Smooth muscle cell (in vitro differentiated cells): ENCODE data around the gene SYTL1. TPM values are rescaled to one million over a fixed set of nuclear protein-coding genes. Genes with fewer than 3 reads are reported as not detected.

ENCODE experiments used
- DNase-seq: peaks from one replicate; lab custom pipeline; 2025; ENCODE audit not compliant: unreplicated experiment; lab: John Stamatoyannopoulos, UW
- H2AFZ ChIP-seq: fragments of 200-600 bp; sonication (generic); 2 replicates; pipeline ENCODE4 v1.6.0; 2016; ENCODE audit warnings: antibody characterized with exemption, low read depth, mild to moderate bottlenecking
- H3F3A ChIP-seq: fragments of 200-600 bp; sonication (generic); 2 replicates; pipeline ENCODE4 v1.6.0; 2017; ENCODE audit warnings: antibody characterized with exemption, low read depth
- H3K27ac ChIP-seq: fragments of 200-600 bp; sonication (generic); 2 replicates; pipeline ENCODE4 v1.5.1; 2016; ENCODE audit warnings: low read depth, mild to moderate bottlenecking
- H3K27me3 ChIP-seq: fragments of 200-600 bp; sonication (generic); 2 replicates; pipeline ENCODE4 v1.6.1; 2016; ENCODE audit warnings: low read depth, mild to moderate bottlenecking
- H3K36me3 ChIP-seq: fragments of 200-600 bp; sonication (generic); 2 replicates; pipeline ENCODE4 v1.5.1; 2016; ENCODE audit warnings: low read depth
- H3K4me1 ChIP-seq: fragments of 200-600 bp; sonication (generic); 2 replicates; pipeline ENCODE4 v1.5.1; 2016; ENCODE audit warnings: low read depth
- H3K4me2 ChIP-seq: fragments of 200-600 bp; sonication (generic); 2 replicates; pipeline ENCODE4 v1.6.0; 2016; ENCODE audit warnings: mild to moderate bottlenecking
- H3K4me3 ChIP-seq: fragments of 200-600 bp; sonication (generic); 2 replicates; pipeline ENCODE4 v1.5.1; 2016; ENCODE audit warnings: mild to moderate bottlenecking
- H3K79me2 ChIP-seq: fragments of 200-600 bp; sonication (generic); 2 replicates; pipeline ENCODE4 v1.6.0; 2016; ENCODE audit warnings: low read depth, mild to moderate bottlenecking
- H3K9ac ChIP-seq: fragments of 200-600 bp; sonication (generic); 2 replicates; pipeline ENCODE4 v1.6.0; 2016; ENCODE audit warnings: low read depth
- H3K9me3 ChIP-seq: fragments of 200-600 bp; sonication (generic); replicated peaks from 2 replicates; pipeline ENCODE4 v1.5.1; 2016; ENCODE audit warnings: low read depth
- H4K20me1 ChIP-seq: fragments of 200-600 bp; sonication (generic); 2 replicates; pipeline ENCODE4 v1.6.0; 2016; ENCODE audit warnings: low read depth
- WGBS: methylation state at CpG from one replicate; pipeline ENCODE4 v1.1.7; 2016; ENCODE audit warnings: low lambda C conversion rate; 5-methylcytosine and 5-hydroxymethylcytosine counted together
- polyA plus RNA-seq: library from polyadenylated mRNA; unstranded; fragments of >200 nt; fragmentation: Nextera tagmentation; extraction: Ambion mirVana; gene quantifications from 2 replicates; pipeline ENCODE4 v1.2.1, GENCODE V29; 2016
- total RNA-seq: library from RNA; depleted of rRNA; stranded (reverse); fragments of >200 nt; gene quantifications from 2 replicates; pipeline ENCODE4 v1.2.3, GENCODE V29; 2014
- TF ChIP-seq, protein P1 (sequence below): fragments of 200-600 bp; sonication (generic); IDR thresholded peaks from 2 replicates; pipeline ENCODE4 v1.5.1; 2017; ENCODE audit warnings: borderline replicate concordance, mild to moderate bottlenecking, antibody characterized with exemption; ENCODE audit not compliant: insufficient read depth, poor library complexity, severe bottlenecking

Gene SYTL1
- total and polyA plus RNA-seq, 2 experiments from 2014 or later: 14.2 to 16.5 TPM

DNA sequence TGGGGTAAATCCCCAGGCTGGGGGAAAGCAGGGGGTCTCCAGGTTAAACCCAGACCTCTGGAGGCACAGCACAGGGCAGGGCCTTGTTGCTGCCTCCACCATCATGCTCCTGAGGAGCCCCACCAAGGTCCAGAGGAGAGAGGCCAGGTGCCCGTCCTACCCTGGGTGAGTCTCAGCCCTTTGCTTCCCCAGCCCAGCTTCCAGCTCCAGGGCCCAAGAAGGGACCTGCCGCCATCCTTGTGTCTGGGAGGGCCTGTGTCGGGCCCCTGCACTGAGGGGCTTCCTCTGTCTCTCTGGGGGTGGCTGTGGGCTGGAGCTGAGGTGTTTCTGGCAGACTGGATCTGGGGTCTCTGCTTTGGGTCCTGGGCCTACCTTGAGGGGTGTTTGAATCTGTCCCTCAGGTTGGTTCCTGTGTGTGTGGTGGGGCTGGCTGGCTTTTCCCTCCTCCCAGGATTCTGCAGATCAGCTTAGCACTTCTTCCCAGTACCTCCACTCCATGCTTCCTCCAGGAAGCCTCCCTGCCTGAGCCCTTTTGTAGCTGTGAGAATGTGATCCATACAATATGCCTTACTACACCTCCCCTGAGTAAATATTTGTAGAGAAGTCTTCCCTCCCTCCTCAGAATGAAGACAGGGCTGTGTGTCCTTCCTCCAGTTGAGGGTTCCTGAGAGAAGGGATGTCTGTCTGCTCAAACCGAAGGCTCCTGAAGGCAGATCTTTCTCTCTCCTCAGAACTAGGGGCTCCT is 56.8 kb downstream of the SYTL1 start:
- no peak overlapping the region for H3K4me2 ChIP-seq
- no peak overlapping the region for H3K4me3 ChIP-seq
- H3F3A ChIP-seq: peaks cover 5% of the 10 kb centered on the region
- H3K36me3 ChIP-seq: no peaks in the 10 kb centered on the region
- peaks cover 4% of the 10 kb centered on the region for H3K4me1 ChIP-seq
- no peaks in the 10 kb centered on the region for H4K20me1 ChIP-seq
- H3K9me3 ChIP-seq: no peaks in the 10 kb centered on the region
- TF ChIP-seq, protein P1, sequence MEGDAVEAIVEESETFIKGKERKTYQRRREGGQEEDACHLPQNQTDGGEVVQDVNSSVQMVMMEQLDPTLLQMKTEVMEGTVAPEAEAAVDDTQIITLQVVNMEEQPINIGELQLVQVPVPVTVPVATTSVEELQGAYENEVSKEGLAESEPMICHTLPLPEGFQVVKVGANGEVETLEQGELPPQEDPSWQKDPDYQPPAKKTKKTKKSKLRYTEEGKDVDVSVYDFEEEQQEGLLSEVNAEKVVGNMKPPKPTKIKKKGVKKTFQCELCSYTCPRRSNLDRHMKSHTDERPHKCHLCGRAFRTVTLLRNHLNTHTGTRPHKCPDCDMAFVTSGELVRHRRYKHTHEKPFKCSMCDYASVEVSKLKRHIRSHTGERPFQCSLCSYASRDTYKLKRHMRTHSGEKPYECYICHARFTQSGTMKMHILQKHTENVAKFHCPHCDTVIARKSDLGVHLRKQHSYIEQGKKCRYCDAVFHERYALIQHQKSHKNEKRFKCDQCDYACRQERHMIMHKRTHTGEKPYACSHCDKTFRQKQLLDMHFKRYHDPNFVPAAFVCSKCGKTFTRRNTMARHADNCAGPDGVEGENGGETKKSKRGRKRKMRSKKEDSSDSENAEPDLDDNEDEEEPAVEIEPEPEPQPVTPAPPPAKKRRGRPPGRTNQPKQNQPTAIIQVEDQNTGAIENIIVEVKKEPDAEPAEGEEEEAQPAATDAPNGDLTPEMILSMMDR: no peak
- no peak for DNase-seq
- no peak overlapping the region for H3K27ac ChIP-seq
- H3K27me3 ChIP-seq: no peaks in the 10 kb centered on the region
- no peaks in the 10 kb centered on the region for H3K79me2 ChIP-seq
- H2AFZ ChIP-seq: no peak overlapping the region
- H3K9ac ChIP-seq: no peak overlapping the region
- 91% methylated on average over 4 of the region's 4 CpGs for WGBS

DNA sequence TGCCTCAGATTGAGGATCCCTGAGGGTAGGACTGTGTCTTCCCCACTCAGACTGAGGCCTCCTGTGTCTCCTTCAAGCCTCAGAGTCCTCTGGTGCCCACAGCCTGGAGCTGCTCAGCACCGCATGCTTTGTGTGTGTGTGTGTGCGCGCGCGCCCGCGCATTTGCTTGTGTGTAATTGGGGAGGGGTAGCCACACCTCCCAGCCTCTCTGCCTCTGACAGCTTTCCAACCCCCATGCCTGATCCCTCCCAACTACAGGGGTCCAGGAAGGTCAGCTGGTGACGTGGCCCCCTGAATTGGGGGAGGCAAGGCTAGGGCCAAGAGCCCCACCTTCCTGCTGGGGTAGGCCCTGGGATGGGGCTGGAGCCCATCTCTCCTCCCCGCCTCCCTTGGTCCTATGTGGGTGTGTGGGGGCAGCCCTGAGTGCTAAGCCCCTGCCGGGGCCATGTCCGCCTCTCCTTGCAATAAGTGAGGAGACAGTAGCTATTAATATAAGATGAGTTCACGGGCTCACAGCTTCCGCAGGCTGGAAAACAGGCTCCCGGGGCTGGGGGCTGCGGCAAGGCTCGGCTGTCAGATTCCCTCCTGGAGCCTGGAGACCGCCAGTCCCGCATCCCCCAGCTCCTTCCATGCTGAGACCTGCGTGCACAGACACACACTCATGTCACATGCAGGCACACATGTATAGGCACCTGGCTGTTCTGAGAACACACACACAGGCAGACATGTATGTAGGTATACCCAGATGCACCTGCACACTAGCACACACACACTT is 57.6 kb downstream of the SYTL1 start:
- no peak for DNase-seq
- Histone ChIP-seq H3K27me3 (no peaks in the 10 kb centered on the region), H3K4me3 (no peak overlapping the region), H2AFZ (no peak overlapping the region), H3F3A (peaks cover under 1% of the 10 kb centered on the region), H3K9me3 (no peaks in the 10 kb centered on the region), H3K4me2 (no peak overlapping the region), H3K79me2 (no peaks in the 10 kb centered on the region), H3K4me1 (peaks cover 11% of the 10 kb centered on the region), H3K36me3 (no peaks in the 10 kb centered on the region), H3K9ac (no peak overlapping the region), H3K27ac (no peak overlapping the region), H4K20me1 (no peaks in the 10 kb centered on the region)
- TF ChIP-seq, protein P1: no peak
- WGBS: 92% methylated on average over 19 of the region's 19 CpGs

DNA sequence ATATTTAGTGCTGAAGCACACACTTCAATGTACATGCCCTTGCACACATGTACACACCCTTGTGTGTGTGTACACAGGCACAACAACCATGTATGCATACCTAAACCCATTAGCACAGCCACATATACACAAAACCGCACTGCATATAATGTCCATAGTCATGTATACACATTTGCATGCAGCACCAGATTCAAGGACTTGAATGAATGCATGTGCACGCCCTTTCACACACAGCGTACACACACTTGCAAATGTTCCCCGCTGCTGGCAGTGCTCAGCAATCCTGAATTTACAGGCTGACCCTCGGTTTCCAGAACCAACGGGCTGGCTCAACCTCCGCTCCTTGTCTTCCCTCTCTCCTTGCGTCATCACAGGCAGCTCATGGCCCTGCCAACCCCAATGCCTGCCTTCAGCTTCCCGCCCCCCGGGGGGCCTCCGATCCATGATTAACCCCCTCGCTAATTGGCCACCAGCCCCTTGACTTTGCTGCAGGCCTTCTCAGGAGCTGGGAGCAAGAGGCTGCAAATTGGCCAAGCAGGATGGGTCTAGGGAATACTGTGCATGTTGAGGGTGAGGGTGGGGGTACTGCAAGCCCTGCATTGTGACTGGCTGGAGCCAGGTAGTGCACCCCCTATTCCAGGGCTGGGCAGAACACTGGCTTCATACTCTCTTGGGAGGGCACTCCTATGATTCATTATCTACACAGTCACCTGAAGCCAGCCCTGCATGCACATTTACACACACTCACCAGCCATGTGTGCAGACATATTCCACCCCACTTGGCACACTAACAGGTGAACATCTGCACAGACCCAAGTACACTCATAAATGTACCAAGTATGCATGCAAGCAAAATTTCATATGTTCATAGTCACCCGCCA is 58.5 kb downstream of the SYTL1 start:
- H3K9ac ChIP-seq: no peak overlapping the region

More for the DNA sequence above, 58.5 kb downstream of the SYTL1 start:
- no peak overlapping the region for H3K27ac ChIP-seq
- H3K4me3 ChIP-seq: no peak overlapping the region
- no peak for DNase-seq
- TF ChIP-seq, protein P1: no peak
- no peaks in the 10 kb centered on the region for H3K27me3 ChIP-seq
- no peak overlapping the region for H2AFZ ChIP-seq
- peaks cover 5% of the 10 kb centered on the region for H3F3A ChIP-seq
- H3K4me1 ChIP-seq: peaks cover 20% of the 10 kb centered on the region
- H3K79me2 ChIP-seq: no peaks in the 10 kb centered on the region
- WGBS: 79% methylated on average over 13 of the region's 13 CpGs
- no peak overlapping the region for H3K4me2 ChIP-seq
- no peaks in the 10 kb centered on the region for H4K20me1 ChIP-seq
- H3K9me3 ChIP-seq: no peaks in the 10 kb centered on the region
- H3K36me3 ChIP-seq: no peaks in the 10 kb centered on the region
